ENCODE results near the gene SMAD2. TPM values are rescaled to one million over a fixed set of nuclear protein-coding genes. Genes with fewer than 3 reads are reported as not detected.
"Not testable (repeated sequence)": the region's sequence is repeated elsewhere in the genome, so short reads cannot be mapped to it uniquely, and the experiment has no call there.

SMAD2 gene
- polyA plus RNA-seq (2012; ENCODE audit: insufficient read depth, insufficient read length) = 100 TPM

DNA sequence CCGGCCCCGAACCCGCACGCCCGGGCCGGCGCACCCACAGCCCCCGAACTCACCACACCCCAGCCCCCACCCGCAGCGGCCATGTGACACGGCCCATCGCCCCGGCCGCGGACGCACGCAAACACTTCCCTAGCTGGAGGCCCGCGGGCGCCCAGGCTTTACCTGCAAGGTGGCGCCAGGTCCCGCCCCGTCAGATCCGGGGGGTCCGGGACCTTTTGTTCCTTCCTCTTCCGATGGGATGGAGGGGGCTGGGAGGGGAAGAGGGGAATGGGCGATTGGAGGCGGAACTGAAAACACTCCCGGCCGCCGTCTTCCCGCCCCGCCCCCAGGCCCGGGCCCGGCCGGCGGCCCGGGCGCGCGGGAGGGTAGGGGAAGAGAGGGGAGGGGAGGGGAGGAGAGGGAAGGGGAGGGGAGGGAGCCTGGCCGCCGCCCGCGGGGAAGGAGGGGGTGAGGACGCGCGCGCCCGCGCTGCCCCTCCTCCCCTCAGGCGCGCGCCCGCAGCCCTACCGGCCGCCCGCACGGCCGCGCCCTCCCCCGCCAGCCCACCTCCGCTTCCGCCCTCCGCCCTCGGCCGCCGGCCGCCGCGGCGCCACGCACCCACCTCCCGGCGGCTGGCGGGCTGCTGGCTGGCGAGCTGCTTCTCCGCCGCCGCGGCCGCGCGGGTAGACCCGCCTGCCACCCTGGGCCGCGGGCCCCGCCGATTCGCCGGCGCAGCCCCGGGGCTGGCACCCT, at the start of gene SMAD2:
SMAD2 (minus strand) TSS at position 461 of the 732 bp plus-strand sequence. CDS start 33,903 bp downstream, outside the sequence.
- peak within 1 kb of the TSS; percentile 81 for H3K4me3 ChIP-seq (ENCODE audit: low read length)
- DNase-seq (ENCODE audit: low read depth, low spot score) = peak; percentile 72

DNA sequence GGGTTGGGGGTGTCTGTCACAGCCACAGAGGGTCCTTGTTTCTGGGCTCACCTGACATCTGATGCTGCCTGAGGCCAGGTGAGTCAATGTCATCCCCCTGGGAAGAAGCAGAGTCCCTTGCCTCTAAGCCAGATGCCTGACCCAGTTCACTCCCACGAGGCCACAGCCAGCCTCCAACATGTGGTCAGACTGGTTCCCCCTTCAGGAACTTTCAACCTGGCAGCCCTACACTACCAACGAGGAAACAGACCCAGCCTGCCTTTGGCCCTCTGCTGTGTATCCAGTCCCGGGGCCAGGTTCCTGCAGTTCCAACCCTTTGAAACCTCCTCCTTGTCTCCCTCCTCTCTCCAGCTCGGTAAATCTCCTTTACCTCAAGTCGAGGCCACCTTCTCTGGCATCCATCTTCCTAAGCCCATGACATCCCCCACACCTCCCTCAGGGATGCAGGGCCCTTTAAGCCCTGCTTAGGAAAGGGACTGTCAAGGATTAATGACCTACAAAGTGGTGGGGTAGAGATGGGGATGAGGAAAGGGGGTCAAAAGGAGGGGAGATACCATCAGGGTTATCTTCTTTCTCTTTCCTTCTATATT, 49.2 kb upstream of the SMAD2 start:
- H3K4me3 ChIP-seq (ENCODE audit: low read length) = no peak overlapping the region
- no peak for DNase-seq (ENCODE audit: low read depth, low spot score)

DNA sequence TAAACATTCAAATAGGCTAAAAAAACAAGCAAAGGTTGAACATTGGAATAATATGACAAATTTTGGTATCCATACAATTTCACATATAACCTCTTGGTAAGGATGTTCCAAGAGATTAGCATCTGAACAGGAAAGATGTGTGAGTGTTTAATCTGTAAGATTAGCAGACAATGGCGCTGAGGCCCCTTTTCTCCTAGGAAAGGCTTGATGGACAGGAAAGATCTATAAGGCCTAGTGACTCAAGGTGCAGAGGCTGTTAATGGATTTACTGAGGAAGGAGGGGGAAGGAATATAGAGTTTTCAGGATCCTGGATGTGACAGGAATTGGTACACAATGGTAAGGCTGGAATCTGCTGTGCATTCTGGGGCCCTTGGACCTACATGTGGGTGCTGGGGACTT, 48.1 kb upstream of the SMAD2 start:
- H3K4me3 ChIP-seq (ENCODE audit: low read length) = no peak overlapping the region
- no peak for DNase-seq (ENCODE audit: low read depth, low spot score)

DNA sequence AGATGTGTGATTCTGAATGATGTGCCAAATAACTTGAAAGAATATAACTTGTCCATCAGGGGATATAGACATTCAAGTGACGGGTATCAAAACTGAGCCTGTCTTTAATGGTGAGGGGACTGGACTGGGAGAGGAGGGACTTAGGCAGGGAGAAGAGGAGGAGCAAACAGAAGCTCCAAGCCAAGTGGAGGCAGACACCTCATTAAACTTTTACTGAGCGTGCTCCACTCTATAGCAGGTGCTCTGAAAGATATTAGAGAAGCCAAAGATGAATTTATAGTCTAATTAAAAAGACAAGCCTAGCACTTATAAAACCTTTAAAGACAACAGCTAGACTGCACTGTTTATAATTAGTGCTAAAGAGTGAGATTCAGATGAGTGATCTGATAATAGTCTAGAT, 47.7 kb upstream of the SMAD2 start:
- DNase-seq (ENCODE audit: low read depth, low spot score) = no peak
- no peak overlapping the region for H3K4me3 ChIP-seq (ENCODE audit: low read length)

DNA sequence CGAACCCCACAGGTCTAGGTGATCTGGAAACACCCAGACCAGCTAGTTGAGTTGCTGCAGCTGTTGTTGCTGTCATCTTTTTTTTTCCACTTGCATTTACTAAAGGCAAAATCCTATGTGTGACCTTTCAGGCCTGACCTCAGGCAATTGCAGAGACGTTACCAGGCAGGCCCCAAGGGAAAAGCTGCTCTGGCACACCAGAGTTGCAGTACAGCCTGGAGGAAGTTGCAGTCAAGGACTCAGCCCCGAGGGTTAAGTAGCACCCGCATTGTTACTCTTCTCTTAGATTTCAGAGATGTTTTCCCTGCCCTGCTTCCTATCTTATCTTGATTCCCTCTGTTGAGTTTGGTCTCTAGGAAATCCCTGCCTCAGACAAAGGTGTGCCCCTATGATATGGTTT, 45.2 kb upstream of the SMAD2 start:
- H3K4me3 ChIP-seq (ENCODE audit: low read length) = no peak overlapping the region
- DNase-seq (ENCODE audit: low read depth, low spot score) = no peak

DNA sequence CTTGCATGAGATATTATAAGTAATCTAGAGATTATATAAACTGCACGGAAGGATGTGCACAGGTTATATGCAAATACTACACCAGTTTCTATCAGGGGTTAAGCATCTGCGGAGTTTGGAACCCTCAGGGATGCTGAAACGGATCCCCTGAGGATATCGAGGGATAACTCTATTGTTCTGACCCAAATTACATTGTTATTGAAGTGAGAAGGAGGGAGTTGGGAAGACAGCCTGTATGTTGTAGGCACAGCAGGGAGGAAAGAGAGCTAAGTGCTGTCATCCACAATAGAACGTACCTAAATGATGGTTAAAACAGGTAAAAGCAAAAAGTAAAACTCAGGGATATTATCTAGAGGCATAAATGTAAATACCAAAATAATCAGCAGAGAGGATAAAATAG, 44.6 kb upstream of the SMAD2 start:
- DNase-seq (ENCODE audit: low read depth, low spot score) = no peak
- no peak overlapping the region for H3K4me3 ChIP-seq (ENCODE audit: low read length)

DNA sequence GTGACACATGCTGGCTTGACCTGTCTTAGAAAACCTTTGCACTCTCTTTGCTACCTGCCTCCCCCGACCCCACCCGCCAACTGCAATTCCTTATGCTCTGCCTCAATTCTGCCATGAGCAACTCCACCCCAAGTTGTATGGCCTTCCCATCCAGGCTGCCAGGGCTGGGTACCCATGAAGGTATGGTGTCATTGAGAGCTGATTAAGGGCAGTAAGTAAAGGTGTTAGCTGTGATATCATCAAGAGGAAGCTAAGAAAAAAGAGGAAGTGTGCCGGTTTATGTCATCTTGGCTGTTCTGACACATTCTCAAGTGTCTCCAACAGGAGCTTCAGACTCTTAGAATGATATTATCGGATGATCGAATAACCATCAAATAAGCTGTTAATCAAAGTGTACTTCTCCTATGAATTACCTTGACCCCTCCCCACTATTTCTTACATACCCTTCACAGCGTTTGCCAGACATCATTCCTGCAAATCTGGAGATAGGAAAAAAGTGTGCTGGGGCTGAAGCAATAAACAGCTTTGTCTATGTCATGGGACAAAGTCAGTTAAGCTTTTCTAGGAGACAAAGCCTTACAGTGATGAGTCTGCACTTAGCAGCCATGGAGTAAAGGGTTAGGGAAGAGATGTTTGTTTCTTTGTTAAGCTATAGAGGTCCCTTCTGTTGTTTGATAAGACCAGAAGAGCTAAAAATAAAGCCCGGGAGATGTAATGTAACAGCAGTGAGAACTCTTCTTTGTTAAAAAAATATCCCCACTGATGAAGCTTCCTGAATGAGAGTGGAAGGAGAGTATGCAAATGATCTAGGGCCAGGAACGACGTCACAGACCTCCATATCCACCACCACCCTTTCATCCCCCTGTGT, 40.4 kb upstream of the SMAD2 start:
- no peak for DNase-seq (ENCODE audit: low read depth, low spot score)
- no peak overlapping the region for H3K4me3 ChIP-seq (ENCODE audit: low read length)

DNA sequence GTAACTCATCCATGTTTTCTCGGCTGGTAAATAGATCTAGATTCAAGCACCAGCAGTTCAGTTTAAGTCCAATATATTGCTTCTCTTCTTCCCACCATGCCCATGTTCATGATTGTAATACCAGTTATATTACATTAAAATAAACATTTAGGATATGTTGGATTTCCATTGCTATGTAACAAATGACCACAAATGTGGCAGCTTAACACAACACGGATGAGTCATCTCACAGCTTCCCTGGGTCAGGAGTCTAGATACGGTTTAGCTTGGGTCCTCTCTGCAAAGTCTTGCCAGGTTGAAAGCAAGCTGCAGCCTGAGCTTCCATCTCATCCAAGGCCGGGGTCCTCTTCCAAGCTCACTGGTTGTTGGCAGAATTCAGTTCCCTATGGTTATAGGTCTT, 39.4 kb upstream of the SMAD2 start:
- no peak overlapping the region for H3K4me3 ChIP-seq (ENCODE audit: low read length)
- DNase-seq (ENCODE audit: low read depth, low spot score) = no peak

DNA sequence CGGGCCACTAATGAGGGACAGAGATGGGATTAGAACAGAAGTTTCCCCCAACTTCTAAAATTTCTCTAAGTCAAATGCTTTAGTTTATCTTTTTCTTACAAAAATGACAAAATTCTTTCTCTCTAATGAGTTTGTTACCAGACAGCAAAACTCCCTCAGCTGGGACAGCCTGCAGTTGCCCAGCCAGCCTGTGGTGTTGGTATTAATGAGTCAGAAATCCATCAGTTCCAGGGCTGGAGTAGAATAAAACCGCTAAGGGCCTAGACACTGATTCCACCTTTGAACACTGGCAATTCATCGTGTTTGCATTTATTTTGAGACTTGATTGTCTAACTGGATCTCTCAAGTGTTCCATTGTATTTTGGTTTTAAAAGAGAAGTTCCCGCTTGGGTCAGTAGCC, 38.3 kb upstream of the SMAD2 start:
- no peak overlapping the region for H3K4me3 ChIP-seq (ENCODE audit: low read length)
- no peak for DNase-seq (ENCODE audit: low read depth, low spot score)

DNA sequence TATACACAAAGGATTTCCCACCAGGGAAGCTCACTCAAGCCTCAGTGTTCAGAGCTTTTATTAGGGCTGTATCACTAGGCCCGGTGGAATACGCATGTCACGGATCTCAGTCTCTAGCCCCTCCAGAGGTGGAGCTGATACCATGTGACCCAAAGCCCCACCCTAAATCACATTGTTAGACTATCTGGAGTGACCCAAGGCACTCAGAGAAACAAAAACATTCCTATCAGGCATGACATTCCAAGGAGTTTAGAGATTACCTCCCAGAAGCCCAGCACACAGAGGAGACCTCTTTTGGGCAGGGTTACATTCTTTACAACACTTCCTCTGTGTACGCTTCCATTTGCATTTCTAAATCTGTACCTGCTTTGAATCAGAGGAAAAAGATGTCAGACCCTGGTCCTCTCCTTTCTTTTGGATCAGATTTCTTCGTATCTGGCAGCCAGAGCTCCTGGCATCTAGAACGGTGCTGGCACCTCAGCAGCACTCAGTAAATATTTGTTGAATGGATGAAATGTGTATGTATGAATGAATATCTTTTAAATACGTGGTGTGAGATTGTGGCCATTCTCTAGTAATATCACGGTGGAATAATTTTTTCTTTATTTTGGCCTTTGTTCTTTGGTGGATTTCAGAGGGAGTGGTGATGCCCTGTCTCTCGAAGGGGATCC, 37.7 kb upstream of the SMAD2 start:
- H3K4me3 ChIP-seq (ENCODE audit: low read length) = no peak overlapping the region
- no peak for DNase-seq (ENCODE audit: low read depth, low spot score)

DNA sequence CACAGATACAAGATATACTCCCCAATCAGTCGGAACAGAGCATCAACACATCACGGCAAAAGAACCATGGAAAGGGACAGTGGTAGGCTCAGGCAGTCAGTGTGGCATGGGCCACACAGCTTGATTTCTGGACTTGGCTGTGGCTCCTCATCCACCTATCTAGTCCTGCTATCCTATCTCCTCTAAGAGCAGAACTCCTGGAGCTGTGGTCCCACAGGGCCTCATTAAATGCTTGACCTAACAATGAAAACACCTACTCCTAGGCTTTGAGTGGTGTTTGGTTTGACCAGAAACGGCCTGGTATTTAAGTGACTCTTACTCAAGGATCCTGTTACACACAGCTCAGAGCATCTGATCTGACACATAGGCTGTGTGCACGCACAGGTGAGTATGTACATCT, 33.6 kb upstream of the SMAD2 start:
- no peak overlapping the region for H3K4me3 ChIP-seq (ENCODE audit: low read length)
- DNase-seq (ENCODE audit: low read depth, low spot score) = no peak

DNA sequence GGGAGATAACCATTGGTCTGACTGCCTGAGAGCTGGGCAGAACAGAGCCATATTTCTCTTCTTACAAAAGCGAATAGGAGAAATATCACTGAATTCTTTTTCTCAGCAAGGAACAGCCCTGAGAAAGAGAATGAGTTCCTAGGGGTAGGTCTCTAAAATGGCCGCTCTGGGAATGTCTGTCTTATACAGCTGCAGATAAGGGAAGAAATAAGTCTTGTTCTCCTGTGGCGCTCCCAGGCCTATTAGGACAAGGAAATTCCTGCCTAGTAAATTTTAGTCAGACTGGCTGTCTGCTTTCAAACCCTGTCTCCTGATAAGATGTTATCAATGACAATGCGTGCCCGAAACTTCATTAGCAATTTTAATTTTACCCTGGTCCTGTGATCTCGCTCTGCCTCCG, 30.5 kb upstream of the SMAD2 start:
- not testable (repeated sequence) for H3K4me3 ChIP-seq (ENCODE audit: low read length); DNase-seq (ENCODE audit: low read depth, low spot score)

DNA sequence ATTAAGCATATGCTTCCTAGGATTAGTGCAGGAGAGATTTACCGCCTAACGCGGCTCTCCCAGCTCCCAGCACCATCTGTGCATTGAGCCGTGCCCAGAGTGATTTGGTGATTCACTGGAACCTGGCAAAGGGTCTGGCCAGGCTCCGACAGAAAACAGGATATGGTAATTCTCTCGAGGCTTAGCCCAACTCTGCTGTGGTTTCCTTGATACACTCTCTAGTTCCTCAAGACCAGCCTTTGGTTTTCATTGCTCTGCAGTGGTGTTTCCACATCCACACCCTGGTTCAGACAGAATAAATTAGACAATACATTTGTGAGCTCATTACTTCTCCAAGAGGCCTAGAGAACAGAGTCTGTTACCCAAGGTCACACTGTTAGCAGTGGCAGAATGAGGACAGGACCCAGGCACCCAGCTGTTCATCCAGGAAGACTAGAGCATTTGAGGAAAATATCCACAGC, 23.0 kb upstream of the SMAD2 start:
- peak; percentile 81 for DNase-seq (ENCODE audit: low read depth, low spot score)
- no peak overlapping the region for H3K4me3 ChIP-seq (ENCODE audit: low read length)

DNA sequence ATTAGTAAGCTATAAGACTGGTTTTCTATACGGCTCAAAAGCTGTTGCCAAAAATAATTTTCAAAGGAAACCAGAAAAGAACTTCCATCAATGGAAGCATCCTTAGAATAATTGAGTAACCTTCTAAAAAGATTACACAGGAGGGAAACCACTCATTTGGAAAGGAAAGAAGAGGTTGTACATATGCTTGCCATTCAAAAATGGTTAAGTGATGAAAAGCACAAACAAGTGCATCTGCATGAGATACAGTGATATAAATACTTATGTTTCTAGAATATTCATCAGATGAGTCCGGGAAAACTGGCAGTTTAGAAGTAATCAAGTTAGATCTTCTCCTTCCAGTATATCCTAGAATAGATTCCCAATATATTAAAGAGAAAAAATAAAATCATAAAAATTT, 20.1 kb upstream of the SMAD2 start:
- no peak overlapping the region for H3K4me3 ChIP-seq (ENCODE audit: low read length)
- DNase-seq (ENCODE audit: low read depth, low spot score) = no peak

DNA sequence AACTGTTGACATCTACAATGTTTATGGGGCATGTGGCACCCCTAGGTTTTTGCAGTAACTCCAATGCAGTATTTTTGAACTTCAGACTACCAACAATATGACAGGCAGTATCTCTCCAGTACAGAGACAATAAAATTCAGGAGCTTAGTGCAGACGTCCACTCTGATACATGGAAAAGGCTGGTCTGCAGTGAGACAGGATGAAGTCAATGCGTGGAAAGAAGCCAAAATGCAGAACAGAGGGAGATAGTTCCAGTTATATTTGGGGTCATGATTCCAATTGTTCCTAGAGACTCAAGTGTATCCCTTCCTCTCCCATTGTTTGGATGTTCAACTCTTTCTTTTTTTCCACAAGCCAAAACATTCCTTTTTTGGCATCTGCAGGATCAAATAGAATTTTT, 18.7 kb upstream of the SMAD2 start:
- no peak overlapping the region for H3K4me3 ChIP-seq (ENCODE audit: low read length)
- no peak for DNase-seq (ENCODE audit: low read depth, low spot score)

DNA sequence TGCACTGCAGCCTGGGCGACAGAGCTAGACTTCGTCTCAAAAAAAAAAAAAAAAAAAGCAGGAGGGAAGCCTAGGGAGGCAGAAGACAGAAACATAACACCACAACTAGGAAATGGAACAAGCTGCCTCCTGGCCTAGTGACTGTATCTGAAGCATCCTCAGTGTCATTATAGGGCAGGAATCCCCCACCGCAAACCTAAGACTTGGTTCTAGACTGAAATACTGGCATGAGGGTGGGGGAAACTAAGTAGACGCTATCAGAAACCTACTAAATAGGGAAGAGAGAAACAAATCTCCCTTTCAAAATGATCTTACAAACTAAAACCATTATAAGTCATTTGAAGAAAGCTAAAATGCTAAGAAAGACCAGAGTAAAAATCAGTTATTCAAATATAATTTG, 16.4 kb upstream of the SMAD2 start:
- DNase-seq (ENCODE audit: low read depth, low spot score) = no peak

DNA sequence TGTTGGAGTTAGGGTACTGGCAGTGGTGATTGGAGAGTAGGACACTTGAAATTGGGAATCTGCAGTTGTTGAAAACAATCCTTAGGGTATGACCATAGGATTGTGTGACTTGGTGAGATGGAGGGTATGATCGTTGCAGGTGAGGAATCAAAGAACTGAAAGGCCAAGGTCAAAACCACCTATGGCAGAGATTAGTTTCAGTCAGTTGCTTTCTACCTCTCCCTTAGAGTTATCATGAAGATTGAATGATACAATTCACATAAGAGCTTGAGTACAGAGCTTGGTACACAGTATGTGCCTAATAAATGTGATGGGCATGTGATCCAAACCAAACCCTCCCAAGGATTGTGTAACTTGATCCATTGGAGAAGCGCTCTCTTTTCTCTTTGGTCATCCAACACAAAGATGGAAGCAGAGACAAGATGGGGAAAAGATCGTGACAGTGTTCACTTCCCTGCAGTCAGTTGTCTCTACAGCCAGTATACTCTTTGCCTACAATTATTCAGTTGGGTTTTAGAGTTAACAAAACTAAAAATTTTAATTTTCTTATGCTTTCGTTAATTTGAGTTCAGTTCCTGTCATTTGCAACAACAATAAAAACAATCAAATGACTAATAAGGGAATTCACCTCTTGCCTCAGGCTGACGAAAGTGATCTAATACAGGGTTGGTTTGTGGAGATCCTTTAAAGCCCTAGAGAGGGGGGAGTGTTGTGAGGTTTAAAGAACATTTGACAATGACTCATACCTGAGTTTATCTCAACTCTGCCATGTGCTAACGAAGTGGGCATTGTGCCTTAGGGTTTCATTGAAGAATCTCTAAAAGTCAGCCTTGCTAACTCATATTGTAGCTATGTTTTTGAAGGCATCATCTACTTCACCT, 14.8 kb upstream of the SMAD2 start:
- no peak for DNase-seq (ENCODE audit: low read depth, low spot score)

More for the DNA sequence above, 16.4 kb upstream of the SMAD2 start:
- no peak overlapping the region for H3K4me3 ChIP-seq (ENCODE audit: low read length)

DNA sequence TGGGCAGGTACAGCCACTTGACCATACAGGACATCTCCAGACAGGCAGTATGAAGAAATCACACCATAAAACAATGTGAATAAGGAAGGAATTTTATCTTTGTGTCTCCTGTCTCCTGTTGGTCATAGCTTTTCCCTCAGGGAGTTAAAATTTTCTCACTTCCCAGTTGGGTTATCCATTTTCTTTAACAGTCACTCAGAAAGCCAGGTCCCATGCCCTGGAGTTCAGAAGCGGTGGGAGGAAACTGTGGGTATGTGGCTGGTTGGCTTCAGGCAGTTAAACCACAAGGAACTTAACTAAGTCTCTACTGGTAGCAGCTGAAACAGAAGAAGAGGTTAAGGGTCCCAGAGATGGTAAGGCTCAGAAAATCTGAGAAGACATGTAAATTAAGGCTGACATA, 6.5 kb upstream of the SMAD2 start:
- peak; percentile 96 for DNase-seq (ENCODE audit: low read depth, low spot score)

More for the DNA sequence above, 14.8 kb upstream of the SMAD2 start:
- H3K4me3 ChIP-seq (ENCODE audit: low read length) = no peak overlapping the region

More for the DNA sequence above, 6.5 kb upstream of the SMAD2 start:
- H3K4me3 ChIP-seq (ENCODE audit: low read length) = peak overlapping the region; percentile 22
